GM19193 (cell line): ENCODE results near the gene CDH3.

Experiments
- POLR2A ChIP-seq: IDR thresholded peaks from 4 replicates; pipeline ENCODE4 v1.6.1; 2011; ENCODE audit not compliant: insufficient read depth, insufficient read length; ENCODE audit errors: extremely low read depth

CDH3 gene

DNA sequence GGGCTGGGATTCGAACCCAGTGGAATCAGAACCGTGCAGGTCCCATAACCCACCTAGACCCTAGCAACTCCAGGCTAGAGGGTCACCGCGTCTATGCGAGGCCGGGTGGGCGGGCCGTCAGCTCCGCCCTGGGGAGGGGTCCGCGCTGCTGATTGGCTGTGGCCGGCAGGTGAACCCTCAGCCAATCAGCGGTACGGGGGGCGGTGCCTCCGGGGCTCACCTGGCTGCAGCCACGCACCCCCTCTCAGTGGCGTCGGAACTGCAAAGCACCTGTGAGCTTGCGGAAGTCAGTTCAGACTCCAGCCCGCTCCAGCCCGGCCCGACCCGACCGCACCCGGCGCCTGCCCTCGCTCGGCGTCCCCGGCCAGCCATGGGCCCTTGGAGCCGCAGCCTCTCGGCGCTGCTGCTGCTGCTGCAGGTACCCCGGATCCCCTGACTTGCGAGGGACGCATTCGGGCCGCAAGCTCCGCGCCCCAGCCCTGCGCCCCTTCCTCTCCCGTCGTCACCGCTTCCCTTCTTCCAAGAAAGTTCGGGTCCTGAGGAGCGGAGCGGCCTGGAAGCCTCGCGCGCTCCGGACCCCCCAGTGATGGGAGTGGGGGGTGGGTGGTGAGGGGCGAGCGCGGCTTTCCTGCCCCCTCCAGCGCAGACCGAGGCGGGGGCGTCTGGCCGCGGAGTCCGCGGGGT is 92.1 kb downstream of the CDH3 start, which contains the start of gene CDH1:
Gene CDH1, plus strand, starts transcription at position 247 of the 684 bp plus-strand sequence. Its CDS starts 124 bp downstream, at position 371.
- TF ChIP-seq POLR2A: no peak

- no peak for TF ChIP-seq POLR2A
Observed at GRCh38 chr16:68737730-68738629, 92.9 kb downstream of the CDH3 start.

- no peak for TF ChIP-seq POLR2A
Observed at GRCh38 chr16:68739964-68740627, 95.0 kb downstream of the CDH3 start.

DNA sequence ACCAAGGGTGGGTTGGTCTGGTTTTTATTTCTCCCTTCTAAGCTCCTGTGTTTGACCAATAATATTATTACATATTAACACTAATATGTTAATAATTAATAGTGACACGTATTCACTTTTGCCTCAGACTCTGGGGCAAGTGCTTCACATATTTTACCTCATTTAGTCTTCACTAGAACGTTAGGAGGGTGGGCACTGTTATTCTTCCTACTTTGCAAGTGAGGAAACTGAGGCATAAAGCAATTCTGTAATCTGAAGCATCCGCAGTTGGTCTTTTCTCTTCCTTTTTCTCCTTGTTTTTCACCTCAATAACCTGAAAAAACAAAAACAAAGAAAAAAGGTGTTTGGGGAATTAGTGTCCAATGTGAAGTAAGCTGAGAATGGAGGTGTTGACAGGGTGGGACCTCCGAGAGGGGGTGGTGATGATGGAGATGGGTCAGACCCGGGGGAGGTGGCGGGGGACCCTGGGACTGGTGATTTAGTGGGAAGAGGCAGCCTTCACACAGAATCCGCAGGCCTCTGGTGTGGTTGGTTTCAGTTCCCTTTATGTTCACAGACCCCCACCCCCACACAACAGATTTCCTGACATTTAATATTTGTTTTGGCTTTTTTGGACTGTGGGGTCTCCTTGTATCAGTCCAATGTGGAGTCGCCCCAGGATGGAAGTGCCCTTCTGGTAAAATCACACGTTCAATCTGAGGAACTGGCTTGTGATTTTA is 95.7 kb downstream of the CDH3 start:
- no peak for TF ChIP-seq POLR2A

DNA sequence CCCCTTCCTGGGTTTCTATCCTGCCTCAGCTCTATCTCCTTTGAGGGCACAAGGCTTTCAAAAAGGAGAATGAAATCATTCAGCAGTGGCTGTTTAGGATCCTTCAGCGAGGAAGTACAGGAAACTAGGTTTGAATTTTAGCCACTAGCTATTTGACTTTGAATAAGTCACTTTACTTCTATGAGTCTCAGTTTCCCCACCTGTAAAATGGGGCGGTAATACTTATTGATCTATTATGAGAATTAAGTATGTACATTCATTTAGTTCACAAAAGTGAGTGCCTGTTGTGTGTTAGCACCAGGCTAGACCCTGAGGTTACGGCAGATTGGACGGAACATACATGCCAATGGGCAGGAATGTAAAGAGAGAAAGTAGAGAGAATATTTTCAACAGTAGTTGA is 98.6 kb downstream of the CDH3 start:
- TF ChIP-seq POLR2A: no peak

- no peak for TF ChIP-seq POLR2A
Observed at GRCh38 chr16:68744744-68745280, 99.7 kb downstream of the CDH3 start.

DNA sequence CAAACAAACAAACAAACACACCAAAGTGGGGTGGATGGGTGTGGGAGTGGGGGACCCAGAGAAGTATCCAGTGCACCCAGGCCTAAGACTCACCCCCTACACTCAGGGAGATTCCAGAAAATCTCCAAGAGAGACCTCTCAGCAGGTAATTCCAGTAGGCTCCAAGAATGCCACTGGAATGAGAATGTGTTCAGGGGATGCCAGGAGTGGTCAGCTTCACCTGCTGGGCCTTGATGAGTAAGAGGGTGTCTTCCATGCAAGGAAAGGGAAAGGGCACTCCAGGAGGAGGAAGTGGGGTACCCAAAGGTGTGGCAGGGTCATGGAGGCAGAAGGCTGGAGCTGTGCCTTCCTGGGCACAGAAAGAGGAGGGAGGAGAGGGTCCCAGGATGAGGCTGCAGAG is 101.8 kb downstream of the CDH3 start:
- no peak for TF ChIP-seq POLR2A

- TF ChIP-seq POLR2A: no peak
Observed at GRCh38 chr16:68749432-68749831, 104.3 kb downstream of the CDH3 start.
